Right lobe of liver (tissue), 4 donors: Measurements from ENCODE around the gene DLEC1.

Experiments used
- CTCF ChIP-seq, 4 donors: fragments of 200-600 bp in 3 of 4; fragments of 450-650 bp in 1 of 4; IDR thresholded peaks; one replicate each; pipeline versions ENCODE4 v1.5.1 to v1.8.0; 2016 to 2022; ENCODE audit warnings: antibody characterized with exemption in 4 of 4, mild to moderate bottlenecking in 2 of 4
- POLR2A ChIP-seq: fragments of 450-650 bp; IDR thresholded peaks from one replicate; pipeline ENCODE4 v1.6.1; 2017; ENCODE audit warnings: antibody characterized with exemption, mild to moderate bottlenecking
- donor health status: DM: no; HTN: no; CAD: no.
- donor health status: DM: no; HTN: no; CAD: no.
- donor health status: DM: no; HTN: yes; CAD: no.

GRCh38 chr3:38110314-38111050 is 71.5 kb downstream of the DLEC1 start:
- TF ChIP-seq CTCF (IDR thresholded peaks at IDR 0.05) (no peak), POLR2A (no peak)
